GM11168 (cell line): ENCODE measurements around the gene LSM4.

Experiments
- in situ Hi-C: fragments of 300-500 bp; cut with MboI; formaldehyde crosslinking; loops from one replicate; pipeline ENCODE4 v1.12.0; 2022; ENCODE audit warnings: low sequenced_read_pairs; ENCODE audit not compliant: unreplicated experiment

Gene LSM4

GRCh38 chr19:18281082-18282020 lies 41.5 kb downstream of the LSM4 start, which contains the start of gene JUND:
Gene JUND, minus strand, starts transcription at chr19:18281622. Its CDS starts 138 bp downstream, at chr19:18281484.
- in situ Hi-C loops: no loop called here

GRCh38 chr19:18280247-18281081 lies 42.4 kb downstream of the LSM4 start:
- in situ Hi-C loops: no loop called here

GRCh38 chr19:18279516-18280246 lies 43.2 kb downstream of the LSM4 start:
- in situ Hi-C loops: loop anchor here (5.0 kb wide), 1 partner anchor 43 kb away; the partner anchor contains the start of gene LSM4

- in situ Hi-C loops: loop anchor here (5.0 kb wide), 1 partner anchor 43 kb away; the partner anchor contains the start of gene LSM4
Observed at GRCh38 chr19:18279266-18279515, 43.7 kb downstream of the LSM4 start.

GRCh38 chr19:18278521-18279265 lies 44.2 kb downstream of the LSM4 start:
- in situ Hi-C loops: loop anchor here (5.0 kb wide), 1 partner anchor 44 kb away; the partner anchor contains the start of gene LSM4

- in situ Hi-C loops: loop anchor here (5.0 kb wide), 1 partner anchor 47 kb away; the partner anchor contains the start of gene LSM4
Observed at GRCh38 chr19:18274781-18275356, 48.0 kb downstream of the LSM4 start.

- in situ Hi-C loops: no loop called here
Observed at GRCh38 chr19:18274219-18274780, 48.6 kb downstream of the LSM4 start, which contains the start of gene IQCN. Gene IQCN, minus strand, starts transcription at chr19:18274452. Its CDS starts 4,974 bp downstream, at chr19:18269478.

- in situ Hi-C loops: no loop called here
Observed at GRCh38 chr19:18273561-18274218, 49.2 kb downstream of the LSM4 start.

- in situ Hi-C loops: no loop called here
Observed at GRCh38 chr19:18271433-18271841, 51.4 kb downstream of the LSM4 start.

GRCh38 chr19:18270326-18270725 lies 52.5 kb downstream of the LSM4 start:
- in situ Hi-C loops: no loop called here

GRCh38 chr19:18269070-18269723 lies 53.7 kb downstream of the LSM4 start:
- in situ Hi-C loops: no loop called here

GRCh38 chr19:18266771-18267686 lies 55.8 kb downstream of the LSM4 start:
- in situ Hi-C loops: no loop called here

GRCh38 chr19:18265582-18265981 lies 57.3 kb downstream of the LSM4 start:
- in situ Hi-C loops: no loop called here

- in situ Hi-C loops: no loop called here
Observed at GRCh38 chr19:18264971-18265540, 57.8 kb downstream of the LSM4 start.

GRCh38 chr19:18264137-18264854 lies 58.6 kb downstream of the LSM4 start:
- in situ Hi-C loops: no loop called here
